ENCODE data around the gene WFDC2.

- TF ChIP-seq, protein P1, sequence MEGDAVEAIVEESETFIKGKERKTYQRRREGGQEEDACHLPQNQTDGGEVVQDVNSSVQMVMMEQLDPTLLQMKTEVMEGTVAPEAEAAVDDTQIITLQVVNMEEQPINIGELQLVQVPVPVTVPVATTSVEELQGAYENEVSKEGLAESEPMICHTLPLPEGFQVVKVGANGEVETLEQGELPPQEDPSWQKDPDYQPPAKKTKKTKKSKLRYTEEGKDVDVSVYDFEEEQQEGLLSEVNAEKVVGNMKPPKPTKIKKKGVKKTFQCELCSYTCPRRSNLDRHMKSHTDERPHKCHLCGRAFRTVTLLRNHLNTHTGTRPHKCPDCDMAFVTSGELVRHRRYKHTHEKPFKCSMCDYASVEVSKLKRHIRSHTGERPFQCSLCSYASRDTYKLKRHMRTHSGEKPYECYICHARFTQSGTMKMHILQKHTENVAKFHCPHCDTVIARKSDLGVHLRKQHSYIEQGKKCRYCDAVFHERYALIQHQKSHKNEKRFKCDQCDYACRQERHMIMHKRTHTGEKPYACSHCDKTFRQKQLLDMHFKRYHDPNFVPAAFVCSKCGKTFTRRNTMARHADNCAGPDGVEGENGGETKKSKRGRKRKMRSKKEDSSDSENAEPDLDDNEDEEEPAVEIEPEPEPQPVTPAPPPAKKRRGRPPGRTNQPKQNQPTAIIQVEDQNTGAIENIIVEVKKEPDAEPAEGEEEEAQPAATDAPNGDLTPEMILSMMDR (conservative IDR thresholded peaks at IDR 0.05; ENCODE audit: low read depth, low read length), result no peak
- TF ChIP-seq EZH2 (IDR thresholded peaks at IDR 0.05; ENCODE audit: low read length, unreplicated experiment), result no peak
Measured at GRCh38 chr20:45448270-45448669, 21.3 kb upstream of the WFDC2 start.
